Fibroblast of skin of left biceps (primary cell): Measurements from ENCODE around the gene XPNPEP3.
A peak's percentile ranks its signal among the peaks of the same experiment; 100 is the strongest.
"Not testable (repeated sequence)": the region's sequence is repeated elsewhere in the genome, so short reads cannot be mapped to it uniquely, and the experiment has no call there.

ENCODE experiments used
- DNase-seq, 2 experiments: peaks; one replicate each; pipeline ENCODE4 v3.0.0-alpha.2; 2013; ENCODE audit warnings: low read depth in 2 of 2

The XPNPEP3 gene

GRCh38 chr22:40856513-40857308 lies at the start of gene XPNPEP3, which contains the start of gene ST13:
TSS of gene XPNPEP3 (plus strand) at chr22:40857148. CDS start at chr22:40857182, 34 bp downstream.
TSS of gene ST13 (minus strand) at chr22:40856639. CDS start at chr22:40856540, 99 bp downstream.
- DNase-seq, result peak; percentile 91 to 92

GRCh38 chr22:40808018-40808841 lies 48.7 kb upstream of the XPNPEP3 start:
- no peak for DNase-seq

- no peak for DNase-seq
These were observed 43.0 kb upstream of the XPNPEP3 start for GRCh38 chr22:40813912-40814315.

- no peak for DNase-seq
These were observed 39.2 kb upstream of the XPNPEP3 start for GRCh38 chr22:40817737-40818136.

GRCh38 chr22:40818192-40818746 lies 38.7 kb upstream of the XPNPEP3 start:
- DNase-seq, result no peak

GRCh38 chr22:40818747-40819598 lies 38.0 kb upstream of the XPNPEP3 start, which contains the start of gene SLC25A17:
TSS of gene SLC25A17 (minus strand) at chr22:40819346. CDS start at chr22:40819248, 98 bp downstream.
- peak; percentile 34 to 48 for DNase-seq

- no peak for DNase-seq
These were observed 37.3 kb upstream of the XPNPEP3 start for GRCh38 chr22:40819599-40820140.

GRCh38 chr22:40823426-40823825 lies 33.5 kb upstream of the XPNPEP3 start:
- DNase-seq, result no peak

GRCh38 chr22:40826292-40826691 lies 30.7 kb upstream of the XPNPEP3 start:
- DNase-seq, result not testable (repeated sequence)

- no peak for DNase-seq
These were observed 29.8 kb upstream of the XPNPEP3 start for GRCh38 chr22:40826984-40827741.

GRCh38 chr22:40829131-40829530 lies 27.8 kb upstream of the XPNPEP3 start:
- no peak for DNase-seq

GRCh38 chr22:40834619-40835018 lies 22.3 kb upstream of the XPNPEP3 start:
- DNase-seq, result no peak

GRCh38 chr22:40838486-40838885 lies 18.5 kb upstream of the XPNPEP3 start:
- no peak for DNase-seq

GRCh38 chr22:40844951-40845350 lies 12.0 kb upstream of the XPNPEP3 start:
- DNase-seq, result no peak

- not testable (repeated sequence) for DNase-seq
These were observed 11.1 kb upstream of the XPNPEP3 start for GRCh38 chr22:40845816-40846215.

GRCh38 chr22:40853333-40853732 lies 3.6 kb upstream of the XPNPEP3 start:
- DNase-seq, result no peak

- no peak for DNase-seq
These were observed 3.0 kb upstream of the XPNPEP3 start for GRCh38 chr22:40853961-40854360.

- DNase-seq, result no peak
These were observed 1.6 kb upstream of the XPNPEP3 start for GRCh38 chr22:40855071-40855978.

GRCh38 chr22:40855979-40856512 lies 902 bp upstream of the XPNPEP3 start:
- no peak for DNase-seq
